HepG2 (cell line): ENCODE measurements around the gene MRPL38. TPM values are rescaled to one million over a fixed set of nuclear protein-coding genes. Genes with fewer than 3 reads are reported as not detected.
A peak's percentile ranks its signal among the peaks of the same experiment; 100 is the strongest.

Source experiments
- ATF7-NPFF ChIP-seq: sonication (generic); formaldehyde crosslinking; IDR thresholded peaks from 2 replicates; pipeline ENCODE4 v1.8.1; 2023; ENCODE audit warnings: mild to moderate bottlenecking, low read depth, missing genetic modification reagents, moderate library complexity
- CCAR2 ChIP-seq: fragments of 200-400 bp; formaldehyde crosslinking; optimal IDR thresholded peaks from 2 replicates; pipeline ENCODE3; 2018; ENCODE audit warnings: low read depth, mild to moderate bottlenecking, low read length, moderate library complexity
- CENPX ChIP-seq: sonication (generic); formaldehyde crosslinking; IDR thresholded peaks from 2 replicates; pipeline ENCODE4 v1.9.0; 2021; ENCODE audit warnings: mild to moderate bottlenecking, missing genetic modification reagents, moderate library complexity
- GATAD1 ChIP-seq: IDR thresholded peaks from 2 replicates; pipeline ENCODE4 v1.6.1; 2016; ENCODE audit warnings: missing genetic modification reagents, missing compliant biosample characterization
- JARID2 ChIP-seq: sonication (generic); formaldehyde crosslinking; IDR thresholded peaks from 2 replicates; pipeline ENCODE4 v1.8.1; 2023; ENCODE audit warnings: missing genetic modification reagents, inconsistent platforms; ENCODE audit not compliant: insufficient replicate concordance
- ONECUT2 ChIP-seq: sonication (generic); formaldehyde crosslinking; IDR thresholded peaks from 2 replicates; pipeline ENCODE4 v1.4.0; 2020; ENCODE audit warnings: missing genetic modification reagents
- PHF21A ChIP-seq: sonication (generic); formaldehyde crosslinking; IDR thresholded peaks from 2 replicates; pipeline ENCODE4 v1.5.0; 2020; ENCODE audit warnings: mild to moderate bottlenecking, missing genetic modification reagents
- RARA ChIP-seq: IDR thresholded peaks from 2 replicates; pipeline ENCODE4 v1.6.1; 2016; ENCODE audit warnings: missing genetic modification reagents, missing compliant biosample characterization
- THYN1 ChIP-seq: sonication (generic); formaldehyde crosslinking; IDR thresholded peaks from 2 replicates; pipeline ENCODE4 v1.8.1; 2023; ENCODE audit warnings: low read depth, mild to moderate bottlenecking, moderate library complexity, missing genetic modification reagents, borderline replicate concordance
- TP53 ChIP-seq: sonication (generic); formaldehyde crosslinking; conservative IDR thresholded peaks from 2 replicates; pipeline ENCODE4 v1.4.0; 2020; ENCODE audit warnings: missing genetic modification reagents
- U2AF2 ChIP-seq: fragments of 200-400 bp; formaldehyde crosslinking; IDR thresholded peaks from 2 replicates; pipeline ENCODE4 v1.6.1; 2017; ENCODE audit warnings: low read depth, mild to moderate bottlenecking, low read length
- ZNF282 ChIP-seq: fragments of 450-650 bp; IDR thresholded peaks from 2 replicates; pipeline ENCODE4 v1.6.1; 2018; ENCODE audit not compliant: partially characterized antibody
- ZNF30 ChIP-seq: sonication (generic); formaldehyde crosslinking; IDR thresholded peaks from 2 replicates; pipeline ENCODE4 v1.5.0; 2020; ENCODE audit warnings: mild to moderate bottlenecking, missing genetic modification reagents
- ZNF7 ChIP-seq: IDR thresholded peaks from 2 replicates; pipeline ENCODE4 v1.6.1; 2016; ENCODE audit warnings: missing biosample characterization, missing genetic modification reagents
- polyA plus RNA-seq, 8 experiments: library from polyadenylated mRNA; depleted of rRNA in 3 of 8; stranded (reverse) in 7 of 8; unstranded in 1 of 8; fragments of >200 nt; fragmentation: Illumina TruSeq in 4 of 8; extraction: Trizol in 4 of 8; gene quantifications; 2 replicates each; pipeline versions ENCODE4 v1.2.1 to v1.2.3, GENCODE V29; 2011 to 2016; ENCODE audit warnings: low read depth in 4 of 8, missing spikeins in 1 of 8, mixed read lengths in 1 of 8; ENCODE audit not compliant: insufficient read depth in 1 of 8
- total RNA-seq, 5 experiments: library from RNA; depleted of rRNA; stranded (reverse); fragments of >200 nt; fragmentation: Illumina TruSeq; extraction: Trizol; gene quantifications; 2 replicates each; pipeline ENCODE4 v1.2.3, GENCODE V29; 2016; ENCODE audit warnings: low read depth in 1 of 5
- TF ChIP-seq, protein P1 (sequence below): sonication (generic); formaldehyde crosslinking; IDR thresholded peaks from 2 replicates; pipeline ENCODE4 v1.5.1; 2020; ENCODE audit warnings: mild to moderate bottlenecking, missing genetic modification reagents
- TF ChIP-seq, protein P2 (sequence below): IDR thresholded peaks from 2 replicates; pipeline ENCODE4 v1.6.1; 2016; ENCODE audit warnings: missing biosample characterization, missing genetic modification reagents, low read depth
- TF ChIP-seq, protein P3 (sequence below), 2 experiments: sonication (generic) in 1 of 2; formaldehyde crosslinking in 1 of 2; IDR thresholded peaks; 2 replicates each; pipeline versions ENCODE4 v1.4.0 to v1.6.1; 2016 to 2020; ENCODE audit warnings: borderline replicate concordance in 1 of 2, low read depth in 1 of 2, mild to moderate bottlenecking in 1 of 2, missing genetic modification reagents in 1 of 2
- TF ChIP-seq, protein P4 (sequence below): IDR thresholded peaks from 2 replicates; pipeline ENCODE4 v1.6.1; 2012; ENCODE audit warnings: low read depth, low read length, improper control_type of control experiment

MRPL38 gene
- total and polyA plus RNA-seq, 2 of the 13 experiments (the other 11 are each of a cell fraction or from before 2014, with no cell fraction given): 83.7 to 125 TPM

- TF ChIP-seq, protein P1, sequence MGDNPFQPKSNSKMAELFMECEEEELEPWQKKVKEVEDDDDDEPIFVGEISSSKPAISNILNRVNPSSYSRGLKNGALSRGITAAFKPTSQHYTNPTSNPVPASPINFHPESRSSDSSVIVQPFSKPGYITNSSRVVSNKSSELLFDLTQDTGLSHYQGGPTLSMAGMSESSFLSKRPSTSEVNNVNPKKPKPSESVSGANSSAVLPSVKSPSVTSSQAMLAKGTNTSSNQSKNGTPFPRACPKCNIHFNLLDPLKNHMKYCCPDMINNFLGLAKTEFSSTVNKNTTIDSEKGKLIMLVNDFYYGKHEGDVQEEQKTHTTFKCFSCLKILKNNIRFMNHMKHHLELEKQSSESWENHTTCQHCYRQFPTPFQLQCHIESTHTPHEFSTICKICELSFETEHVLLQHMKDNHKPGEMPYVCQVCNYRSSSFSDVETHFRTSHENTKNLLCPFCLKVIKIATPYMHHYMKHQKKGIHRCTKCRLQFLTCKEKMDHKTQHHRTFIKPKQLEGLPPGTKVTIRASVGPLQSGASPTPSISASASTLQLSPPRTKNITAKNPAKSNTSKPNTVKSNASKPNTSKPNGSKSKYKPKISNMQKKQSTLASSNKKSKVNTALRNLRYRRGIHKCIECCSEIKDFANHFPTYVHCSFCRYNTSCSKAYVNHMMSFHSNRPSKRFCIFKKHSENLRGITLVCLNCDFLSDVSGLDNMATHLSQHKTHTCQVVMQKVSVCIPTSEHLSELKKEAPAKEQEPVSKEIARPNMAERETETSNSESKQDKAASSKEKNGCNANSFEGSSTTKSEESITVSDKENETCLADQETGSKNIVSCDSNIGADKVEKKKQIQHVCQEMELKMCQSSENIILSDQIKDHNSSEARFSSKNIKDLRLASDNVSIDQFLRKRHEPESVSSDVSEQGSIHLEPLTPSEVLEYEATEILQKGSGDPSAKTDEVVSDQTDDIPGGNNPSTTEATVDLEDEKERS: 0 out of 2 replicates have a peak, but pooled peaks have one; percentile 9
- TF ChIP-seq THYN1 (CRISPR knock-in tag) (no peak), JARID2 (no peak), PHF21A (CRISPR knock-in tag) (peak; percentile 40; the same call in 1 of the 2 replicates), CENPX (no peak), ZNF282 (no peak), GATAD1 (0 out of 2 replicates have a peak, but pooled peaks have one; percentile 16), ZNF7 (CRISPR knock-in tag) (no peak), RARA (no peak), U2AF2 (no peak), ONECUT2 (CRISPR knock-in tag) (no peak), ATF7-NPFF (CRISPR knock-in tag) (0 out of 2 replicates have a peak, but pooled peaks have one; percentile 37), TP53 (CRISPR knock-in tag) (no peak), ZNF30 (CRISPR knock-in tag) (no peak), CCAR2 (no peak)
- TF ChIP-seq, protein P2, sequence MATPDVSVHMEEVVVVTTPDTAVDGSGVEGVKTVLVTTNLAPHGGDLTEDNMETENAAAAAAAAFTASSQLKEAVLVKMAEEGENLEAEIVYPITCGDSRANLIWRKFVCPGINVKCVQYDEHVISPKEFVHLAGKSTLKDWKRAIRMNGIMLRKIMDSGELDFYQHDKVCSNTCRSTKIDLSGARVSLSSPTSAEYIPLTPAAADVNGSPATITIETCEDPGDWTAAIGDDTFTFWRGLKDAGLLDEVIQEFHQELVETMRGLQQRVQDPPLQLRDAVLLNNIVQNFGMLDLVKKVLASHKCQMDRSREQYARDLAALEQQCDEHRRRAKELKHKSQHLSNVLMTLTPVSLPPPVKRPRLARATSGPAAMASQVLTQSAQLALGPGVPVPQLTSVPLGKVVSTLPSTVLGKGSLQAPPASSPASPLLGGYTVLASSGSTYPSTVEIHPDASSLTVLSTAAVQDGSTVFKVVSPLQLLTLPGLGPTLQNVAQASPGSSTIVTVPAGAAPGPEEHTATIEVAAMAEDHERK (CRISPR knock-in tag): no peak
- TF ChIP-seq, protein P3, sequence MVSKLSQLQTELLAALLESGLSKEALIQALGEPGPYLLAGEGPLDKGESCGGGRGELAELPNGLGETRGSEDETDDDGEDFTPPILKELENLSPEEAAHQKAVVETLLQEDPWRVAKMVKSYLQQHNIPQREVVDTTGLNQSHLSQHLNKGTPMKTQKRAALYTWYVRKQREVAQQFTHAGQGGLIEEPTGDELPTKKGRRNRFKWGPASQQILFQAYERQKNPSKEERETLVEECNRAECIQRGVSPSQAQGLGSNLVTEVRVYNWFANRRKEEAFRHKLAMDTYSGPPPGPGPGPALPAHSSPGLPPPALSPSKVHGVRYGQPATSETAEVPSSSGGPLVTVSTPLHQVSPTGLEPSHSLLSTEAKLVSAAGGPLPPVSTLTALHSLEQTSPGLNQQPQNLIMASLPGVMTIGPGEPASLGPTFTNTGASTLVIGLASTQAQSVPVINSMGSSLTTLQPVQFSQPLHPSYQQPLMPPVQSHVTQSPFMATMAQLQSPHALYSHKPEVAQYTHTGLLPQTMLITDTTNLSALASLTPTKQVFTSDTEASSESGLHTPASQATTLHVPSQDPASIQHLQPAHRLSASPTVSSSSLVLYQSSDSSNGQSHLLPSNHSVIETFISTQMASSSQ (IDR thresholded peaks at IDR 0.05; ENCODE audit: low read depth): no peak
- TF ChIP-seq, protein P3 (CRISPR knock-in tag; IDR thresholded peaks at IDR 0.05; ENCODE audit: borderline replicate concordance): no peak
- TF ChIP-seq, protein P4, sequence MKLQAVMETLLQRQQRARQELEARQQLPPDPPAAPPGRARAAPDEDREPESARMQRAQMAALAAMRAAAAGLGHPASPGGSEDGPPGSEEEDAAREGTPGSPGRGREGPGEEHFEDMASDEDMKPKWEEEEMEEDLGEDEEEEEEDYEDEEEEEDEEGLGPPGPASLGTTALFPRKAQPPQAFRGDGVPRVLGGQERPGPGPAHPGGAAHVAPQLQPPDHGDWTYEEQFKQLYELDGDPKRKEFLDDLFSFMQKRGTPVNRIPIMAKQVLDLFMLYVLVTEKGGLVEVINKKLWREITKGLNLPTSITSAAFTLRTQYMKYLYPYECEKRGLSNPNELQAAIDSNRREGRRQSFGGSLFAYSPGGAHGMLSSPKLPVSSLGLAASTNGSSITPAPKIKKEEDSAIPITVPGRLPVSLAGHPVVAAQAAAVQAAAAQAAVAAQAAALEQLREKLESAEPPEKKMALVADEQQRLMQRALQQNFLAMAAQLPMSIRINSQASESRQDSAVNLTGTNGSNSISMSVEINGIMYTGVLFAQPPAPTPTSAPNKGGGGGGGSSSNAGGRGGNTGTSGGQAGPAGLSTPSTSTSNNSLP: no peak
These were observed 10.5 kb downstream of the MRPL38 start (continued) for GRCh38 chr17:75894049-75894733.
